IMR-90 (cell line): Measurements from ENCODE around the gene ST7. TPM values are rescaled to one million over a fixed set of nuclear protein-coding genes. Genes with fewer than 3 reads are reported as not detected.

Source experiments
- ATAC-seq: fragments of 200-7000 bp; cut with Tn5 transposase; 2 replicates; pipeline ENCODE4 v1.9.1; 2020; ENCODE audit warnings: low read depth, mild to moderate bottlenecking, moderate library complexity
- BruUV-seq: library from RNA; stranded (reverse); fragments of 400-500 nt; replicated peaks from 2 replicates; lab custom pipeline; 2021; lab: Mats Ljungman, UMichigan
- CTCF ChIA-PET: fragments of 300-600 bp; formaldehyde crosslinking; extraction: SDS; loops from one replicate; lab custom pipeline; 2021; ENCODE audit warnings: antibody characterized with exemption; lab: Yijun Ruan, JAX
- POLR2A ChIA-PET: fragments of 300-600 bp; sonication (Branson Sonifier 250); formaldehyde crosslinking; loops from one replicate; lab custom pipeline; 2022; ENCODE audit warnings: antibody characterized with exemption; ENCODE audit not compliant: unreplicated experiment; lab: Charles Lee
- DNase-seq: peaks from one replicate; pipeline ENCODE4 v3.0.0; 2013
- H2AFZ ChIP-seq: replicated peaks from 2 replicates; pipeline ENCODE3; 2013; ENCODE audit warnings: low read length, mild to moderate bottlenecking; ENCODE audit not compliant: poor library complexity
- H2AK5ac ChIP-seq: 2 replicates; pipeline ENCODE4 v1.6.1; 2013; ENCODE audit warnings: low read depth, low read length, inconsistent platforms
- H2AK9ac ChIP-seq: replicated peaks from 2 replicates; pipeline ENCODE3; 2013; ENCODE audit warnings: mild to moderate bottlenecking, low read depth, low read length, moderate library complexity; ENCODE audit not compliant: poor library complexity
- H2BK120ac ChIP-seq: 2 replicates; pipeline ENCODE4 v1.6.1; 2013; ENCODE audit warnings: low read depth, low read length, inconsistent platforms
- H2BK15ac ChIP-seq: 3 replicates; pipeline ENCODE4 v1.6.1; 2013; ENCODE audit warnings: low read depth, low read length, inconsistent platforms
- H2BK20ac ChIP-seq: 2 replicates; pipeline ENCODE4 v1.6.1; 2013; ENCODE audit warnings: low read depth, mild to moderate bottlenecking, inconsistent platforms, low read length, moderate library complexity
- H2BK5ac ChIP-seq: 2 replicates; pipeline ENCODE4 v1.6.1; 2013; ENCODE audit warnings: mild to moderate bottlenecking, low read depth, low read length, inconsistent platforms; ENCODE audit not compliant: poor library complexity, severe bottlenecking
- H3K14ac ChIP-seq: replicated peaks from 2 replicates; pipeline ENCODE4 v1.6.1; 2013; ENCODE audit warnings: low read depth, low read length, inconsistent platforms
- H3K18ac ChIP-seq: 2 replicates; pipeline ENCODE4 v1.6.1; 2013; ENCODE audit warnings: low read depth, low read length, control low read depth
- H3K23ac ChIP-seq: 2 replicates; pipeline ENCODE4 v1.6.1; 2013; ENCODE audit warnings: low read depth, low read length, inconsistent platforms
- H3K27ac ChIP-seq: 2 replicates; pipeline ENCODE4 v1.5.1; 2013; ENCODE audit warnings: mild to moderate bottlenecking, control low read depth, low read length; ENCODE audit not compliant: insufficient read depth
- H3K27me3 ChIP-seq: 2 replicates; pipeline ENCODE4 v1.6.1; 2013; ENCODE audit warnings: low read length; ENCODE audit not compliant: control insufficient read depth, insufficient read depth
- H3K36me3 ChIP-seq: 2 replicates; pipeline ENCODE4 v1.6.1; 2013; ENCODE audit warnings: low read length, mixed read lengths; ENCODE audit not compliant: control insufficient read depth, insufficient read depth
- H3K4ac ChIP-seq: 2 replicates; pipeline ENCODE4 v1.6.1; 2013; ENCODE audit warnings: low read depth, low read length, inconsistent platforms
- H3K4me1 ChIP-seq: 2 replicates; pipeline ENCODE4 v1.6.1; 2013; ENCODE audit warnings: low read length, mixed read lengths; ENCODE audit not compliant: control insufficient read depth, insufficient read depth
- H3K4me2 ChIP-seq: 2 replicates; pipeline ENCODE4 v1.6.1; 2013; ENCODE audit warnings: low read depth, mild to moderate bottlenecking, control low read depth, low read length, moderate library complexity
- H3K4me3 ChIP-seq: 2 replicates; pipeline ENCODE4 v1.5.1; 2013; ENCODE audit warnings: low read depth, mild to moderate bottlenecking, control low read depth, low read length, moderate library complexity; ENCODE audit not compliant: insufficient read depth
- H3K56ac ChIP-seq: 2 replicates; pipeline ENCODE4 v1.6.1; 2013; ENCODE audit warnings: low read length, inconsistent platforms; ENCODE audit not compliant: insufficient read depth; ENCODE audit errors: extremely low read depth
- H3K79me1 ChIP-seq, 2 experiments: 2 replicates each; pipeline ENCODE4 v1.6.1; 2013; ENCODE audit warnings: low read length in 2 of 2, inconsistent platforms in 1 of 2, low read depth in 1 of 2
- H3K9ac ChIP-seq: 2 replicates; pipeline ENCODE4 v1.6.1; 2013; ENCODE audit warnings: low read depth, low read length, control low read depth
- H3K9me1 ChIP-seq: 2 replicates; pipeline ENCODE4 v1.6.1; 2013; ENCODE audit warnings: low read length, inconsistent platforms; ENCODE audit not compliant: insufficient read depth
- H3K9me3 ChIP-seq: 2 replicates; pipeline ENCODE4 v1.6.1; 2013; ENCODE audit warnings: low read length; ENCODE audit not compliant: control insufficient read depth, insufficient read depth
- H4K20me1 ChIP-seq: 2 replicates; pipeline ENCODE4 v1.6.1; 2013; ENCODE audit warnings: low read length, inconsistent platforms; ENCODE audit not compliant: insufficient read depth
- H4K5ac ChIP-seq: 2 replicates; pipeline ENCODE4 v1.6.1; 2013; ENCODE audit warnings: mild to moderate bottlenecking, low read depth, low read length, control low read depth
- H4K8ac ChIP-seq, 2 experiments: 2 replicates each; pipeline ENCODE4 v1.6.1; 2013; ENCODE audit warnings: low read depth in 2 of 2, low read length in 2 of 2, control low read depth in 1 of 2, inconsistent platforms in 1 of 2
- H4K91ac ChIP-seq: 2 replicates; pipeline ENCODE4 v1.6.1; 2013; ENCODE audit warnings: low read depth, low read length, inconsistent platforms; ENCODE audit not compliant: insufficient read depth
- MAFK ChIP-seq: IDR thresholded peaks from 2 replicates; pipeline ENCODE4 v1.6.1; 2012; ENCODE audit warnings: low read depth, low read length, improper control_type of control experiment
- POLR2A ChIP-seq: IDR thresholded peaks from 2 replicates; pipeline ENCODE4 v1.6.1; 2012; ENCODE audit warnings: mild to moderate bottlenecking, low read depth, low read length
- WGBS, 2 experiments: methylation state at CpG; one replicate each; pipeline versions ENCODE4 v1.1.5 to v1.1.7; 2013; ENCODE audit warnings: missing lambda C conversion rate in 2 of 2; ENCODE audit not compliant: insufficient read length in 1 of 2; ENCODE audit errors: extremely low coverage in 2 of 2; 5-methylcytosine and 5-hydroxymethylcytosine counted together
- dilution Hi-C: fragments of 300-500 bp; cut with HindIII; formaldehyde crosslinking; loops from one replicate; pipeline ENCODE4 v1.14.3; 2018; ENCODE audit warnings: low sequenced_read_pairs; ENCODE audit not compliant: unreplicated experiment
- in situ Hi-C: fragments of 300-500 bp; cut with MboI; formaldehyde crosslinking; loops from 3 replicates; pipeline ENCODE4 v1.14.3; 2019; ENCODE audit warnings: low sequenced_read_pairs, inconsistent platforms, mixed read lengths
- intact Hi-C: fragments of 100-400 bp; cut with micrococcal nuclease; formaldehyde crosslinking; loops from 2 replicates; pipeline ENCODE4 v1.10.0; 2022
- polyA plus RNA-seq, 3 experiments: library from polyadenylated mRNA; depleted of rRNA; stranded (reverse); fragments of >200 nt; gene quantifications; 2 replicates each; pipeline ENCODE4 v1.2.3, GENCODE V29; 2012; ENCODE audit warnings: low replicate concordance in 1 of 3
- total RNA-seq: library from RNA; depleted of rRNA; stranded (reverse); fragments of >200 nt; gene quantifications from 2 replicates; pipeline ENCODE4 v1.2.3, GENCODE V29; 2012

Gene ST7
- total and polyA plus RNA-seq, 2 of the 4 experiments (the other 2 are of a cell fraction): 18.6 to 26.0 TPM

DNA sequence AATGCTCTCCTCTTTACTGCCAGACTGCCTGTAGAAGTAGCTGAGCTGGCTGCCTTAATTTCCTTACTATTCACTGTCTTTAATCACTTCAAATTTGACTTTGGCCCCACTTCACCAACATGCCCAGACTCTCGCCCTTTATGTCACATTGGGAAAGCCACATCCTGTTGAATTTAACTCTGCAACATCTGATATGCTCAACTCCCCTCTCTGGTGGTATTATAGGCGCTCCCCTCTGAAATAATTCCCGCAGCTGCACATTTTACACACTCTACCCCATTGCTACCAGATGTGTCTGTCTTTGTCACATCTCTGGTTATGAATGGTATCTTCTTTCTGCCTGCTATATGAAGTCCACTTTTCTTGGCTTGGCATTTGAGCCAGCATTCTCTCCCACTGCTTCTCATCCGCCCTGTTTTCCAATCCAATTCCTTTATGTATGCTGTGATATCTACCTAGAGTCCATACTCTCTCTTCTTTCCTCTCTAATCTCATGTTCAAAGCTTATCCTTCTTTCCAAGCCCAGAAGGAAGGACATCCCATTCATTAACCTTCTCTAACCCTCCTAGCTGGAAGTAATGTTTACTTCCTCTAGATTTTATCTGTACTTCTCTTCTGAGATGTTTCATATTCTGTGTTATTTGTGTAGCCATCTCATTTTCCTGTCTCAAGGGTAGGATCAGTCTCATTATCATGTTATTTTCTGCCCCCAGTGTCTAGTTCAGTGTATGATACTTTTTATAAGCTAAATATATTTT is 134.5 kb downstream of the ST7 start (continued):
- no peak for TF ChIP-seq MAFK

DNA sequence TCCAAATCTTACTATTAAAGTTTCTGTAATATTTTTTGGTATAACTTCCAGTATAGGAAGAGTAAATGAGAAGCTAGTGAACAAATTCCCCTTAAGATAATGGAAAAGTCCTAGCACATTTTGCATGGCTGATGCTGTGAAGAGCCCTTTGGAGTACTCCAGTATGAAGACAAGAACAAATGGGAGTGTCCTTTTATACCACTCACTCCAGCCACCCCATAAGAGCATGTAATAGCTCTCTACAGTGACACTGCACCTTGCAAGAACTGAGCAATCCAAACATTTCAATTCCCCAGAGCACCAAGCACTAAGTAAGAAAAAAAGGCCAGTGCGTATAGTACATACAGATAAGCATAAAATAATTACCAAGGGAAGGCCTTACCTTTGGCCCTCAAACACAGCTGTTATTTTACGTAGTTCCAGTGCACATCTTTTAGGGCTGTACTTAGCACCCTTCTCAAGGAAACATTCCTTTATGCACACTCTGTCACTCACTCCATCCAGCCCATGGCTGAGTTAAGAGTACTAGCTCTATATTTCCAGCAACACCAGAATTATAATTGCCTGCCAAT is 135.4 kb downstream of the ST7 start:
- dilution Hi-C loops: no loop called here
- no peak overlapping the region for H4K91ac ChIP-seq
- no CpG with 5 or more reads among the region's 2 CpGs for WGBS, 2 experiments

More for the DNA sequence above, 135.4 kb downstream of the ST7 start:
- ChIA-PET POLR2A (no interaction called here), CTCF (interaction anchor here (1.4 kb wide), 1 partner anchor 11 kb away, joined by 3 read pairs; no protein-coding TSS in a partner anchor)
- Histone ChIP-seq H2AFZ (no peak overlapping the region), H3K4me2 (no peak overlapping the region), H3K27me3 (no peaks in the 10 kb centered on the region), H2BK5ac (no peak overlapping the region), H3K36me3 (no peaks in the 10 kb centered on the region), H3K27ac (no peak overlapping the region), H3K9me1 (peaks cover 12% of the 10 kb centered on the region; the same call in 1 of the 2 replicates), H4K8ac (no peak overlapping the region), H3K79me1 (peaks cover 29 to 32% of the 10 kb centered on the region in 2 experiments), H3K4me3 (no peak overlapping the region), H3K9ac (no peak overlapping the region), H3K18ac (no peak overlapping the region), H4K20me1 (no peaks in the 10 kb centered on the region), H3K14ac (no peak overlapping the region), H2AK5ac (no peak overlapping the region), H4K5ac (no peak overlapping the region), H3K4me1 (peaks cover 5% of the 10 kb centered on the region; the same call in 1 of the 2 replicates), H3K56ac (no peak overlapping the region), H2BK120ac (no peak overlapping the region), H2AK9ac (no peak overlapping the region), H3K9me3 (no peaks in the 10 kb centered on the region), H3K4ac (no peak overlapping the region), H2BK20ac (no peak overlapping the region), H2BK15ac (no peak overlapping the region), H3K23ac (no peak overlapping the region)
- ATAC-seq (no peak), DNase-seq (no peak)
- in situ Hi-C loops (no loop called here), intact Hi-C loops (no loop called here)
- BruUV-seq: no TSS peak
- no peak for TF ChIP-seq POLR2A
